Neural crest cell (in vitro differentiated cells): Measurements from ENCODE around the gene KRT14. TPM values are rescaled to one million over a fixed set of nuclear protein-coding genes. Genes with fewer than 3 reads are reported as not detected.
A peak's percentile ranks its signal among the peaks of the same experiment; 100 is the strongest.

Experiments
- DNase-seq: peaks from one replicate; pipeline ENCODE4 v3.0.0; 2021; ENCODE audit warnings: low read depth, mixed read lengths, low spot score
- H3K27ac Mint-ChIP-seq: one replicate; pipeline ENCODE4 v1.8.0; 2021; ENCODE audit warnings: mild to moderate bottlenecking, mixed read lengths; ENCODE audit not compliant: unreplicated experiment
- H3K27me3 Mint-ChIP-seq: 2 replicates; pipeline ENCODE4 v1.8.0; 2021; ENCODE audit warnings: low read depth, mild to moderate bottlenecking, mixed read lengths
- H3K36me3 Mint-ChIP-seq: 2 replicates; pipeline ENCODE4 v1.8.0; 2021; ENCODE audit warnings: low read depth, mild to moderate bottlenecking, mixed read lengths
- H3K4me1 Mint-ChIP-seq: 2 replicates; pipeline ENCODE4 v1.8.0; 2021; ENCODE audit warnings: mixed read lengths
- H3K4me3 Mint-ChIP-seq: one replicate; pipeline ENCODE4 v1.8.0; 2021; ENCODE audit warnings: mild to moderate bottlenecking, mixed read lengths
- H3K9me3 Mint-ChIP-seq: 2 replicates; pipeline ENCODE4 v1.8.0; 2021; ENCODE audit warnings: mixed read lengths
- CTCF ChIP-seq: fragments of 200-600 bp; sonication (generic); conservative IDR thresholded peaks from 2 replicates; pipeline ENCODE4 v1.5.0; 2021; ENCODE audit warnings: antibody characterized with exemption, mild to moderate bottlenecking
- total RNA-seq: library from RNA; stranded (reverse); gene quantifications from 2 replicates; pipeline ENCODE4 v1.2.1, GENCODE V29; 2021

KRT14 gene
- total RNA-seq, 1 donor from 2014 or later = not detected

- Mint-ChIP-seq H3K9me3 (no peaks in the 10 kb centered on the region), H3K27ac (peak overlapping the region; percentile 19)
Measured at GRCh38 chr17:41537614-41537954, 49.1 kb downstream of the KRT14 start.

GRCh38 chr17:41536741-41537613 lies 49.7 kb downstream of the KRT14 start:
- no peak for DNase-seq
- no peak overlapping the region for H3K4me3 Mint-ChIP-seq
- H3K4me1 Mint-ChIP-seq = no peaks in the 10 kb centered on the region
- peaks cover 19% of the 10 kb centered on the region for H3K27me3 Mint-ChIP-seq
- peak overlapping the region; percentile 19 for H3K27ac Mint-ChIP-seq
- TF ChIP-seq CTCF = no peak
- H3K36me3 Mint-ChIP-seq = no peaks in the 10 kb centered on the region
- H3K9me3 Mint-ChIP-seq = no peaks in the 10 kb centered on the region

More at GRCh38 chr17:41537614-41537954, 49.1 kb downstream of the KRT14 start:
- no peak for DNase-seq
- TF ChIP-seq CTCF = no peak
- Mint-ChIP-seq H3K36me3 (no peaks in the 10 kb centered on the region), H3K27me3 (peaks cover 13% of the 10 kb centered on the region), H3K4me3 (no peak overlapping the region), H3K4me1 (no peaks in the 10 kb centered on the region)

GRCh38 chr17:41535764-41536481 lies 50.8 kb downstream of the KRT14 start:
- no peak for TF ChIP-seq CTCF
- H3K36me3 Mint-ChIP-seq = no peaks in the 10 kb centered on the region
- no peak for DNase-seq
- H3K4me1 Mint-ChIP-seq = no peaks in the 10 kb centered on the region
- no peaks in the 10 kb centered on the region for H3K9me3 Mint-ChIP-seq
- H3K27ac Mint-ChIP-seq = no peak overlapping the region
- H3K27me3 Mint-ChIP-seq = peaks cover 28% of the 10 kb centered on the region
- no peak overlapping the region for H3K4me3 Mint-ChIP-seq

GRCh38 chr17:41534899-41535546 lies 51.7 kb downstream of the KRT14 start:
- Mint-ChIP-seq H3K4me1 (no peaks in the 10 kb centered on the region), H3K9me3 (no peaks in the 10 kb centered on the region), H3K36me3 (no peaks in the 10 kb centered on the region), H3K27ac (no peak overlapping the region), H3K27me3 (peaks cover 37% of the 10 kb centered on the region), H3K4me3 (no peak overlapping the region)
- DNase-seq = no peak
- no peak for TF ChIP-seq CTCF

GRCh38 chr17:41533613-41534012 lies 53.1 kb downstream of the KRT14 start:
- no peak for TF ChIP-seq CTCF
- no peak overlapping the region for H3K4me3 Mint-ChIP-seq
- DNase-seq = no peak
- no peaks in the 10 kb centered on the region for H3K9me3 Mint-ChIP-seq
- H3K27me3 Mint-ChIP-seq = peaks cover 51% of the 10 kb centered on the region
- H3K36me3 Mint-ChIP-seq = no peaks in the 10 kb centered on the region
- no peaks in the 10 kb centered on the region for H3K4me1 Mint-ChIP-seq
- no peak overlapping the region for H3K27ac Mint-ChIP-seq
